Measurements from ENCODE around the gene CAMK1. TPM values are rescaled to one million over a fixed set of nuclear protein-coding genes. Genes with fewer than 3 reads are reported as not detected.
A peak's percentile ranks its signal among the peaks of the same experiment; 100 is the strongest.

CAMK1 gene
- total RNA-seq, 1 donor from 2014 or later = 82.9 TPM

DNA sequence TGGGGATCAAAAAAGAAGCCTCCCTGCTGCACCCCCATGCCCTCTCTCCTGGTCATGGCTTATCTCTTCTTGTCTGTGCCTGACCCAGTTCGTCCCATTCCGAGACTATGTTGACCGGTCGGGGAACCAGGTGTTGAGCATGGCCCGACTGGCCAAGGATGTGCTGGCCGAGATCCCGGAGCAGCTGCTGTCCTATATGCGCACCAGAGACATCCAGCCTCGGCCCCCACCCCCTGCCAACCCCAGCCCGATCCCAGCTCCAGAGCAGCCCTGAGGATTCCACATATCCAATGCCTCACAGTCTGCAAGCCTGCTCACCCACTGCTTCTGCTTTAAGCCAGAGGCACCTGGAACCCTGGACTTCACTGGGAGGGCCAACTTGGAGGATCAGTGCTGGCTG is 40.3 kb downstream of the CAMK1 start:
- Histone ChIP-seq H3K4me1 (peaks cover 15 to 24% of the 10 kb centered on the region in 2 donors), H3K27ac (no peak overlapping the region), H3K4me3 (no peak overlapping the region), H3K9me3 (no peaks in the 10 kb centered on the region), H3K36me3 (peaks cover 5% of the 10 kb centered on the region in 2 donors), H3K27me3 (no peaks in the 10 kb centered on the region)
- intact Hi-C loops (cut with DNase I) = no loop called here
- no peak for DNase-seq (ENCODE audit: low spot score in 2 of 2)
- TF ChIP-seq, protein P1, sequence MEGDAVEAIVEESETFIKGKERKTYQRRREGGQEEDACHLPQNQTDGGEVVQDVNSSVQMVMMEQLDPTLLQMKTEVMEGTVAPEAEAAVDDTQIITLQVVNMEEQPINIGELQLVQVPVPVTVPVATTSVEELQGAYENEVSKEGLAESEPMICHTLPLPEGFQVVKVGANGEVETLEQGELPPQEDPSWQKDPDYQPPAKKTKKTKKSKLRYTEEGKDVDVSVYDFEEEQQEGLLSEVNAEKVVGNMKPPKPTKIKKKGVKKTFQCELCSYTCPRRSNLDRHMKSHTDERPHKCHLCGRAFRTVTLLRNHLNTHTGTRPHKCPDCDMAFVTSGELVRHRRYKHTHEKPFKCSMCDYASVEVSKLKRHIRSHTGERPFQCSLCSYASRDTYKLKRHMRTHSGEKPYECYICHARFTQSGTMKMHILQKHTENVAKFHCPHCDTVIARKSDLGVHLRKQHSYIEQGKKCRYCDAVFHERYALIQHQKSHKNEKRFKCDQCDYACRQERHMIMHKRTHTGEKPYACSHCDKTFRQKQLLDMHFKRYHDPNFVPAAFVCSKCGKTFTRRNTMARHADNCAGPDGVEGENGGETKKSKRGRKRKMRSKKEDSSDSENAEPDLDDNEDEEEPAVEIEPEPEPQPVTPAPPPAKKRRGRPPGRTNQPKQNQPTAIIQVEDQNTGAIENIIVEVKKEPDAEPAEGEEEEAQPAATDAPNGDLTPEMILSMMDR (IDR thresholded peaks at IDR 0.05) = no peak

- intact Hi-C loops (cut with DNase I) = no loop called here
- H3K36me3 ChIP-seq = no peaks in the 10 kb centered on the region
- no peaks in the 10 kb centered on the region for H3K27me3 ChIP-seq
- H3K4me1 ChIP-seq = peaks cover 8 to 15% of the 10 kb centered on the region in 2 donors
- TF ChIP-seq, protein P1 (IDR thresholded peaks at IDR 0.05) = no peak
- no peaks in the 10 kb centered on the region for H3K9me3 ChIP-seq
- DNase-seq (ENCODE audit: low spot score in 2 of 2) = no peak
- H3K4me3 ChIP-seq = no peak overlapping the region
- no peak overlapping the region for H3K27ac ChIP-seq
Measured at GRCh38 chr3:9727743-9728142, 42.0 kb downstream of the CAMK1 start.

- intact Hi-C loops (cut with DNase I) = no loop called here
- no peak overlapping the region for H3K27ac ChIP-seq
- H3K27me3 ChIP-seq = no peaks in the 10 kb centered on the region
Measured at GRCh38 chr3:9727041-9727595, 42.6 kb downstream of the CAMK1 start.

DNA sequence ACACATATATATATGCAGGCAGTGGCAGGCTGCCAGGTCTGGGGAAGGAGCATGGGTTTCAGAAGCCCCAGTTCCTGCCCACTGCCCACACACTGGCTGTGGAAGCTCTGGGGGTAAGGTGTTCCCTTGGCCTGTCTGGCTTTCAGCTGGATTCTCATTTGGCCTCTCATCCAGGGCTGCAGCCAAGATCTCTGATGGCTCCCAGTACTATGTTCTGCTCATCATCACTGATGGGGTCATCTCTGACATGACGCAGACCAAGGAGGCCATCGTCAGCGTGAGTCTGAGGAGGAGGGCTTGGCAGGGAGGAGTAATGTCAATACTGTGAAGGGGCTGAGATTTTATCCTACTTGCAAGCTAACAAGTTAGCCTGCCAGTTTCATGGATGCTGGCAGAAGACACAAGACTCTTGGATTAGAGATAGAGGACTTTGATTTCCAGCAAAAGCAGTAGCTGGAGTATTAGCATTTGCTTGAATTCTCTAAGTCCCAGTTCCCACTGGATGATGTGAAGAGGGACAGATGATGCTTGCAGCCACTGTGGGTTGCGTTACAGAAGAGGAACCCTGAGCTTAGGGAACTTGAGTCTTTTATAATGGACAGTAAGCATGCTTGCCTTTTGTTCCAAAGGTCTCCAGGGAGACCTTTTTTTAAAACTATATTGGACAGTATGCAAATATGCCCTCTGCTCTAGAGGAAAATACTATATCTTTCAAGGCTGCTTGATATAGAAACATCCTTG is 43.8 kb downstream of the CAMK1 start:
- intact Hi-C loops (cut with DNase I) = no loop called here
- Histone ChIP-seq H3K36me3 (no peaks in the 10 kb centered on the region), H3K27ac (no peak overlapping the region), H3K9me3 (no peaks in the 10 kb centered on the region), H3K4me3 (no peak overlapping the region), H3K4me1 (peaks cover 0 to 9% of the 10 kb centered on the region in 2 donors), H3K27me3 (no peaks in the 10 kb centered on the region)
- TF ChIP-seq, protein P1 (IDR thresholded peaks at IDR 0.05) = no peak
- DNase-seq (ENCODE audit: low spot score in 2 of 2) = no peak

More at GRCh38 chr3:9727041-9727595, 42.6 kb downstream of the CAMK1 start:
- TF ChIP-seq, protein P1 (IDR thresholded peaks at IDR 0.05) = peak in 1 of 3 experiments; percentile 10
- Histone ChIP-seq H3K9me3 (no peaks in the 10 kb centered on the region), H3K36me3 (no peaks in the 10 kb centered on the region), H3K4me1 (peaks cover 2 to 9% of the 10 kb centered on the region in 2 donors), H3K4me3 (no peak overlapping the region)
- no peak for DNase-seq (ENCODE audit: low spot score in 2 of 2)

DNA sequence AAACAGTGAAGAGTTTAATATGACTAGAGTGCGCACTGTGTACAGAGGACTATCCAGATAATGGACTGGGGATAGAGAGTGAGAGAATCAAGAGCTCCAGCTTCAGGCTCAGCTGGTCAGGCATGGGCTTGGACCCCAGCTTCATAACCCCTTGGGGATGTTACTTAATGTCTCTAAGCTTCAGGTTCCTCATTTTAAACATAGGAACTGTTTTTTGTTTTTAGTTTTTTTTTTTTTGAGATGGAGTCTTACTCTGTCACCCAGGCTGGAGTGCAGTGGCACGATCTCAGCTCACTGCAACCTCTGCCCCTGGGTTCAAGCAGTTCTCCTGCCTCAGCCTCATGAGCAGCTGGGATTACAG is 48.1 kb downstream of the CAMK1 start:
- intact Hi-C loops (cut with DNase I) = no loop called here
- Histone ChIP-seq H3K9me3 (no peaks in the 10 kb centered on the region), H3K36me3 (no peaks in the 10 kb centered on the region), H3K4me1 (no peaks in the 10 kb centered on the region), H3K4me3 (no peak overlapping the region), H3K27me3 (no peaks in the 10 kb centered on the region), H3K27ac (no peak overlapping the region)
- DNase-seq (ENCODE audit: low spot score in 2 of 2) = no peak
- TF ChIP-seq, protein P1 (IDR thresholded peaks at IDR 0.05) = no peak
